K562 (cell line): ENCODE data around the gene DENND2C. TPM values are rescaled to one million over a fixed set of nuclear protein-coding genes. Genes with fewer than 3 reads are reported as not detected.
A peak's percentile ranks its signal among the peaks of the same experiment; 100 is the strongest.

Source experiments
- ATAC-seq: fragments of 200-7000 bp; cut with Tn5 transposase; 3 replicates; pipeline ENCODE4 v1.9.1; 2020; ENCODE audit warnings: moderate library complexity
- BruUV-seq: library from RNA; stranded (reverse); fragments of 400-500 nt; replicated peaks from 2 replicates; lab custom pipeline; 2021; lab: Mats Ljungman, UMichigan
- CTCF ChIA-PET: fragments of 300-600 bp; formaldehyde crosslinking; extraction: SDS; loops from one replicate; lab custom pipeline; 2021; ENCODE audit warnings: low intra/inter-chr PET ratio; lab: Yijun Ruan, JAX
- POLR2A ChIA-PET: fragments of 300-600, 350-650 bp; sonication (Branson Sonifier 250); formaldehyde crosslinking; extraction: SDS; loops from one replicate; lab custom pipeline; 2021; ENCODE audit warnings: antibody characterized with exemption, inconsistent platforms; lab: Yijun Ruan, JAX
- DNase-seq, 4 experiments: peaks; one replicate each; pipeline versions ENCODE4 v3.0.0 to v3.0.0-alpha.2; 2011 to 2018; ENCODE audit warnings: low spot score in 3 of 4, mixed read lengths in 3 of 4; ENCODE audit errors: extremely low read depth in 1 of 4
- FAIRE-seq: peaks from 2 replicates; lab custom pipeline; 2011; peaks lifted over from hg19 to GRCh38; lab: Jason Lieb, UNC
- H2AFZ ChIP-seq: 2 replicates; pipeline ENCODE4 v1.6.0; 2011; ENCODE audit warnings: low read depth, low read length, control low read depth, inconsistent platforms
- H3K27ac ChIP-seq: fragments of 200-600 bp; 3 replicates; pipeline ENCODE4 v1.8.0; 2011; ENCODE audit warnings: low read depth, mild to moderate bottlenecking, control low read depth, inconsistent platforms, low read length, moderate library complexity, mixed read lengths; ENCODE audit errors: extremely low read depth
- H3K27me3 ChIP-seq, 2 experiments: fragments of 300-600 bp in 1 of 2; 2 replicates in 1 of 2; 3 replicates in 1 of 2; pipeline versions ENCODE4 v1.6.0 to v1.8.0; 2011; ENCODE audit warnings: inconsistent platforms in 2 of 2, low read length in 2 of 2, mild to moderate bottlenecking in 1 of 2, mixed read lengths in 1 of 2, moderate library complexity in 1 of 2; ENCODE audit not compliant: control insufficient read depth in 2 of 2, insufficient read depth in 2 of 2
- H3K36me3 ChIP-seq: fragments of 300-600 bp; 3 replicates; pipeline ENCODE4 v1.8.0; 2011; ENCODE audit warnings: mild to moderate bottlenecking, low read length, inconsistent platforms; ENCODE audit not compliant: control insufficient read depth, insufficient read depth
- H3K4me1 ChIP-seq, 2 experiments: fragments of 200-600 bp in 1 of 2; replicated peaks in 1 of 2; 2 replicates in 1 of 2; 3 replicates in 1 of 2; pipeline versions ENCODE4 v1.5.1 to v1.8.0; 2011; ENCODE audit warnings: inconsistent platforms in 2 of 2, low read length in 2 of 2, mild to moderate bottlenecking in 1 of 2, mixed read lengths in 1 of 2, moderate library complexity in 1 of 2; ENCODE audit not compliant: control insufficient read depth in 2 of 2, insufficient read depth in 2 of 2
- H3K4me2 ChIP-seq: 2 replicates; pipeline ENCODE4 v1.6.1; 2011; ENCODE audit warnings: low read length, control low read depth, inconsistent platforms, mixed read lengths; ENCODE audit not compliant: insufficient read depth
- H3K4me3 ChIP-seq: fragments of 200-600 bp; sonication (generic), shearing (Covaris generic); 2 replicates; pipeline ENCODE4 v1.5.1; 2016; ENCODE audit warnings: control low read depth, inconsistent platforms
- H3K79me2 ChIP-seq: fragments of 200-600 bp; 3 replicates; pipeline ENCODE4 v1.8.0; 2011; ENCODE audit warnings: low read length, inconsistent platforms; ENCODE audit not compliant: control insufficient read depth, insufficient read depth
- H3K9ac ChIP-seq, 2 experiments: 2 replicates each; pipeline versions ENCODE4 v1.6.0 to v1.6.1; 2011; ENCODE audit warnings: low read depth in 2 of 2, low read length in 2 of 2, control low read depth in 1 of 2, inconsistent platforms in 1 of 2, mild to moderate bottlenecking in 1 of 2, mixed read lengths in 1 of 2; ENCODE audit not compliant: insufficient read depth in 1 of 2
- H3K9me1 ChIP-seq: one replicate; pipeline ENCODE4 v1.6.0; 2011; ENCODE audit warnings: inconsistent platforms, mild to moderate bottlenecking, low read length, moderate library complexity; ENCODE audit not compliant: control insufficient read depth, insufficient read depth
- H3K9me3 ChIP-seq: replicated peaks from 2 replicates; pipeline ENCODE4 v1.5.1; 2011; ENCODE audit warnings: low read depth, low read length, inconsistent platforms; ENCODE audit not compliant: control insufficient read depth, insufficient read depth
- H4K20me1 ChIP-seq: replicated peaks from 2 replicates; pipeline ENCODE4 v1.6.1; 2011; ENCODE audit warnings: low read length, inconsistent platforms, mixed read lengths; ENCODE audit not compliant: control insufficient read depth, insufficient read depth
- BRD9 ChIP-seq: fragments of 450-650 bp; IDR thresholded peaks from 2 replicates; pipeline ENCODE4 v1.6.1; 2018; ENCODE audit warnings: low read depth; ENCODE audit not compliant: partially characterized antibody
- EGR1 ChIP-seq: fragments of 450-650 bp; conservative IDR thresholded peaks from 2 replicates; pipeline ENCODE4 v1.6.1; 2017; ENCODE audit warnings: mild to moderate bottlenecking
- FOXK2 ChIP-seq, 2 experiments: fragments of 450-650 bp; IDR thresholded peaks in 1 of 2; conservative IDR thresholded peaks in 1 of 2; 2 replicates each; pipeline ENCODE4 v1.6.1; 2016; ENCODE audit warnings: low read depth in 2 of 2, mild to moderate bottlenecking in 1 of 2
- HMBOX1 ChIP-seq: sonication (generic); IDR thresholded peaks from 2 replicates; pipeline ENCODE4 v1.6.1; 2016
- KLF10 ChIP-seq: fragments of 250-450 bp; sonication (Bioruptor Pico); IDR thresholded peaks from 2 replicates; pipeline ENCODE4 v1.6.1; 2021; ENCODE audit warnings: matching md5 sums
- MEF2D ChIP-seq: conservative IDR thresholded peaks from 2 replicates; pipeline ENCODE4 v1.6.1; 2016; ENCODE audit warnings: low read depth, missing genetic modification characterization, missing compliant biosample characterization
- MITF ChIP-seq: IDR thresholded peaks from 2 replicates; pipeline ENCODE4 v1.6.1; 2014; ENCODE audit warnings: antibody characterized with exemption
- NFATC3 ChIP-seq: fragments of 450-650 bp; IDR thresholded peaks from 2 replicates; pipeline ENCODE4 v1.6.1; 2017; ENCODE audit warnings: mild to moderate bottlenecking
- VEZF1 ChIP-seq: fragments of 200-800 bp; sonication (Bioruptor generic); IDR thresholded peaks from 2 replicates; pipeline ENCODE4 v1.6.1; 2017; ENCODE audit warnings: missing genetic modification characterization, missing compliant biosample characterization
- ZC3H4 ChIP-seq: sonication (generic); formaldehyde crosslinking; IDR thresholded peaks from 2 replicates; pipeline ENCODE4 v1.9.0; 2021; ENCODE audit warnings: missing genetic modification reagents, borderline replicate concordance
- ZFP30 ChIP-seq: fragments of 250-450 bp; sonication (Bioruptor Pico); IDR thresholded peaks from 2 replicates; pipeline ENCODE4 v1.8.0; 2022; ENCODE audit warnings: moderate library complexity, mild to moderate bottlenecking, inconsistent platforms, borderline replicate concordance
- ZNF282 ChIP-seq: sonication (generic); formaldehyde crosslinking; IDR thresholded peaks from 2 replicates; pipeline ENCODE4 v1.8.1; 2023; ENCODE audit warnings: missing genetic modification reagents
- WGBS: fragments of 100-300 bp; shearing (Covaris generic); methylation state at CpG from one replicate; pipeline ENCODE4 v1.1.6; 2016; ENCODE audit warnings: low coverage, mixed read lengths; ENCODE audit not compliant: insufficient coverage; ENCODE audit errors: missing lambda C conversion rate; 5-methylcytosine and 5-hydroxymethylcytosine counted together
- in situ Hi-C: fragments of 300-500 bp; cut with MboI; formaldehyde crosslinking; loops from 4 replicates; pipeline ENCODE4 v1.15.0; 2018; ENCODE audit warnings: inconsistent platforms, mixed read lengths
- intact Hi-C: fragments of 100-400 bp; cut with micrococcal nuclease; formaldehyde crosslinking; loops from 2 replicates; pipeline ENCODE4 v1.14.2; 2022
- polyA plus RNA-seq, 8 experiments: library from polyadenylated mRNA; depleted of rRNA in 4 of 8; stranded (reverse) in 5 of 8; unstranded in 3 of 8; fragments of >200 nt; fragmentation: Nextera tagmentation in 2 of 8; fragmentation: Illumina TruSeq in 1 of 8; extraction: Ambion mirVana in 2 of 8; extraction: Trizol in 1 of 8; gene quantifications; 2 replicates each; pipeline versions ENCODE4 v1.2.1 to v1.2.3, GENCODE V29; 2011 to 2014; ENCODE audit warnings: inconsistent platforms in 1 of 8, missing spikeins in 1 of 8
- total RNA-seq, 7 experiments: library from RNA; depleted of rRNA in 6 of 7; stranded (reverse); fragments of >200 nt in 6 of 7; fragmentation: Illumina TruSeq in 2 of 7; extraction: Trizol in 2 of 7; gene quantifications; 2 replicates each; pipeline versions ENCODE4 v1.2.1 to v1.2.3, GENCODE V29; 2011 to 2021; ENCODE audit warnings: low replicate concordance in 1 of 7

DENND2C gene
- total and polyA plus RNA-seq, 9 of the 15 experiments (the other 6 are each of a cell fraction or from before 2014, with no cell fraction given), result 0.03 to 0.25 (median 0.14) TPM

GRCh38 chr1:114535401-114535800 lies 134.4 kb downstream of the DENND2C start:
- Histone ChIP-seq H3K36me3 (no peaks in the 10 kb centered on the region), H3K27ac (no peak overlapping the region), H3K27me3 (no peaks in the 10 kb centered on the region), H3K9ac (no peak overlapping the region), H3K4me2 (no peak overlapping the region), H3K4me3 (no peak overlapping the region), H3K9me3 (no peaks in the 10 kb centered on the region), H3K9me1 (no peaks in the 10 kb centered on the region), H2AFZ (peak overlapping the region; percentile 82), H4K20me1 (no peaks in the 10 kb centered on the region), H3K79me2 (no peaks in the 10 kb centered on the region), H3K4me1 (no peaks in the 10 kb centered on the region)
- no peak for DNase-seq
- ATAC-seq, result no peak
- ChIA-PET CTCF (no interaction called here), POLR2A (interaction anchor here (1.1 to 2.3 kb wide), 5 partner anchors 10 to 32 kb away, joined by 3 to 9 read pairs (median 4); no protein-coding TSS in a partner anchor)
- in situ Hi-C loops (no loop called here), intact Hi-C loops (no loop called here)
- BruUV-seq, result no TSS peak
- FAIRE-seq, result no peak
- no peak for TF ChIP-seq BRD9
- no peak for TF ChIP-seq FOXK2 (conservative IDR thresholded peaks at IDR 0.05 in 1 of 2, IDR thresholded peaks at IDR 0.05 in 1 of 2; ENCODE audit: low read depth in 2 of 2)
- no peak for TF ChIP-seq MEF2D
- no peak for TF ChIP-seq MITF
- no peak for TF ChIP-seq NFATC3
- no peak for TF ChIP-seq HMBOX1
- TF ChIP-seq ZC3H4 (CRISPR knock-in tag), result no peak
- TF ChIP-seq ZFP30 (CRISPR knock-in tag), result no peak
- TF ChIP-seq KLF10 (CRISPR knock-in tag), result no peak
- no peak for TF ChIP-seq EGR1
- no peak for TF ChIP-seq ZNF282 (CRISPR knock-in tag)
- TF ChIP-seq VEZF1 (CRISPR knock-in tag), result no peak
- 21% methylated on average over 1 of the region's 1 CpG for WGBS
